Keratinocyte (primary cell): Measurements from ENCODE around the gene TMTC4.

ENCODE experiments used
- EZH2 ChIP-seq: IDR thresholded peaks from one replicate; pipeline ENCODE4 v1.6.1; 2012; ENCODE audit warnings: inconsistent platforms, mild to moderate bottlenecking, low read length, moderate library complexity
- TF ChIP-seq, protein P1 (sequence below), 3 experiments: IDR thresholded peaks in 1 of 3; conservative IDR thresholded peaks in 1 of 3; optimal IDR thresholded peaks in 1 of 3; 2 replicates in 2 of 3; 3 replicates in 1 of 3; pipeline versions ENCODE3 to v1.5.1; 2011; ENCODE audit warnings: low read length in 3 of 3, mild to moderate bottlenecking in 3 of 3, moderate library complexity in 2 of 3, control low read depth in 1 of 3, inconsistent platforms in 1 of 3; ENCODE audit not compliant: insufficient read depth in 2 of 3; ENCODE audit errors: extremely low read depth in 1 of 3

DNA sequence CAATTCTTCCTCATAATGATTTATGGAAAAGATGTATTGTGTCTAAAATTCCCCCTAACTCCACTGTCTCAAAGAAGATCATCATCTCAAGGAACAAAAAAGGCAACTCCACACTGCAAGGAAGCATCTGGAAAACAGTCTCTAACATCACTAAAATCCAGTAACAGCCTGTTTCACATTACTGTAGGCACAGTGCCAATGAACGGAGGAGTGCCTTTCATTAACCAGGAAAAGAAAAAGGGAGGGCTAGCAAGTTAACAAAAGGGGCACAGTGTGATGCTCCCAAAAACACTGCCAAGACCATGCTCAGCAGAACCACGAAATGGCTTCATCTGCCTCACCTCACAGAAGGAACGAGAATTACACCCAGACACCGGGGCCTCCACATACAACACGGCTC, 8.5 kb downstream of the TMTC4 start:
- TF ChIP-seq, protein P1, sequence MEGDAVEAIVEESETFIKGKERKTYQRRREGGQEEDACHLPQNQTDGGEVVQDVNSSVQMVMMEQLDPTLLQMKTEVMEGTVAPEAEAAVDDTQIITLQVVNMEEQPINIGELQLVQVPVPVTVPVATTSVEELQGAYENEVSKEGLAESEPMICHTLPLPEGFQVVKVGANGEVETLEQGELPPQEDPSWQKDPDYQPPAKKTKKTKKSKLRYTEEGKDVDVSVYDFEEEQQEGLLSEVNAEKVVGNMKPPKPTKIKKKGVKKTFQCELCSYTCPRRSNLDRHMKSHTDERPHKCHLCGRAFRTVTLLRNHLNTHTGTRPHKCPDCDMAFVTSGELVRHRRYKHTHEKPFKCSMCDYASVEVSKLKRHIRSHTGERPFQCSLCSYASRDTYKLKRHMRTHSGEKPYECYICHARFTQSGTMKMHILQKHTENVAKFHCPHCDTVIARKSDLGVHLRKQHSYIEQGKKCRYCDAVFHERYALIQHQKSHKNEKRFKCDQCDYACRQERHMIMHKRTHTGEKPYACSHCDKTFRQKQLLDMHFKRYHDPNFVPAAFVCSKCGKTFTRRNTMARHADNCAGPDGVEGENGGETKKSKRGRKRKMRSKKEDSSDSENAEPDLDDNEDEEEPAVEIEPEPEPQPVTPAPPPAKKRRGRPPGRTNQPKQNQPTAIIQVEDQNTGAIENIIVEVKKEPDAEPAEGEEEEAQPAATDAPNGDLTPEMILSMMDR (optimal IDR thresholded peaks at IDR 0.05 in 1 of 3, IDR thresholded peaks at IDR 0.05 in 1 of 3, conservative IDR thresholded peaks at IDR 0.05 in 1 of 3; ENCODE audit: extremely low read depth in 1 of 3, insufficient read depth in 2 of 3, low read length in 3 of 3): no peak
- TF ChIP-seq EZH2: no peak
